Measurements from ENCODE around the gene CNTN1.

The CNTN1 gene

GRCh38 chr12:40980427-40980961 lies 288.3 kb downstream of the CNTN1 start:
- DNase-seq: peak in 2 of 3 experiments; percentile 16 to 89

DNA sequence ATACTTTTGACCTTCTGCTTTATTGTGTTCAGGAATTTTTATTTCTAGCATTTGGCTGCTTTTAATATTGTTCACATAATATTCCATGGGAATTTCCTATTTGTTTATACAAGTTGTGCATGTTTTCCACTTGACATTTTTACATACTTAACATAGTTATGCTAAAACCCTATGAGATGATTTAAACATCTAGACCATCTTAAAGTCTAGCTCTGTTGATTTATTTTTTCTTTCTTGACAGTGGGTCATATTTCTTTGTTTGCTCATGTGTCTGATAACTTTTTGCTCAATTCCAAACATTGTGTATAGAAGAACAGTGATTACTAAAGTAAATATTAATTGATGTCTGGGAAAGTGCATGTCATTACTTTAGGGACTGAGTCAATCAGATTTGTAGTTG lies 293.8 kb downstream of the CNTN1 start:
- no peak for DNase-seq

GRCh38 chr12:40988355-40988754 lies 296.1 kb downstream of the CNTN1 start:
- no peak for DNase-seq

- DNase-seq: no peak
These were observed 296.6 kb downstream of the CNTN1 start for GRCh38 chr12:40988824-40989223.

DNA sequence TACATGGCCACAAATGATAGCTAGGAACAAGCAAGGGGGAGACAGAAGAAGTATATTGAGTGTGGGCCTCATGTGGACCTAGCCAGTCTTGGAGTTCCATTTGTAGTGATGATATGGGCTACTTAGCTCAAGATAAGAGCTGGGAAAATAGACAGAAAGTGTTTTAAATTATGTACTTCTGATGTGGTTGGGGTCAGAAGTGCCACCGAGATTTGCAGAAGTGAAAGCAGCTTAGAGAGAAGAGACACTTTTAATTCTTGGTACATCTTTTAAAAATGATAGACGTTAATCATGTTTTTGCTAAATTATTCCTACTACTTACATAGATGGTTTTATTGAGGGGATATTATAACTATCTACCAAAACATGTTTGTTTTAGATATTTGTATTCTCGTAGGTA lies 297.5 kb downstream of the CNTN1 start:
- no peak for DNase-seq

GRCh38 chr12:40992158-40992557 lies 299.9 kb downstream of the CNTN1 start:
- DNase-seq: no peak

GRCh38 chr12:40992674-40993073 lies 300.4 kb downstream of the CNTN1 start:
- DNase-seq: no peak

DNA sequence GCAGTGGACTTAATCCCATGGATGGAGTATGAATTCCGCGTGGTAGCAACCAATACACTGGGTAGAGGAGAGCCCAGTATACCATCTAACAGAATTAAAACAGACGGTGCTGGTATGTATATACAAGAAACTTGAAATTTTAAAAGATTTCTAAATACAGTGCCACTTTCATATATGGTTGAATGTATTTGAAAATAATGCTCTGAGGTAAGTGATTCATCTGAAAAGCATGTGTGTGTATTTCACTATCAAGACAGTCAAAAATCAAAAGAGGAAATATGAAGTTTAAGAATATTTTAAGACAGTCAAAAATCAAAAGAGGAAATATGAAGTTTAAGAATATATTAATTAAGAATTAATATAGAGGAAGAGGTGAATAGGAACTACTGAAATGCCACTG lies 300.9 kb downstream of the CNTN1 start:
- DNase-seq: no peak

- no peak for DNase-seq
These were observed 303.9 kb downstream of the CNTN1 start for GRCh38 chr12:40996091-40996490.

GRCh38 chr12:40999210-40999609 lies 307.0 kb downstream of the CNTN1 start:
- no peak for DNase-seq

GRCh38 chr12:41008472-41008871 lies 316.2 kb downstream of the CNTN1 start:
- no peak for DNase-seq

GRCh38 chr12:41011939-41012338 lies 319.7 kb downstream of the CNTN1 start:
- no peak for DNase-seq

- no peak for DNase-seq
These were observed 321.8 kb downstream of the CNTN1 start for GRCh38 chr12:41013881-41014642.

GRCh38 chr12:41014643-41015020 lies 322.4 kb downstream of the CNTN1 start:
- no peak for DNase-seq

- DNase-seq: no peak
These were observed 325.8 kb downstream of the CNTN1 start for GRCh38 chr12:41018010-41018409.

- no peak for DNase-seq
These were observed 327.2 kb downstream of the CNTN1 start for GRCh38 chr12:41019461-41019860.

DNA sequence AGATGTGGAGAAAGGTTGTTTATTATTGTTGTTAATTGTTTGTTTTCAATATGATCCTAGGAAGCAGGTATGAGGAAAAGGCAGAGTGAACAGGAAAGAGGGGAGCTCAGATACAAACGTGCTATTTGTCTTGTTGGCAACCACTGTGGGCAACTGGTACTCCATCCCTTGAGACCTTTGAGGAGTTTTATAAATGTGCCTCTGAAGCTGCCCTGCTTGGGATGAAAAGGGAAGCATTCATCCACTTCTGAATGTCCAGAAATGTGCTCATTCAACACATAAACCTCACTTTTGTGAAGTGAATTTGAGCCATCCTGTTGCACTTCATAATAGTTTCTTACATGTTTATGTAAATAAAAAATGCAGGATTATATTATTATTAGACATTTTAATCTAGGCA lies 331.6 kb downstream of the CNTN1 start:
- no peak for DNase-seq

- DNase-seq: no peak
These were observed 333.9 kb downstream of the CNTN1 start for GRCh38 chr12:41026151-41026550.

- no peak for DNase-seq
These were observed 340.1 kb downstream of the CNTN1 start for GRCh38 chr12:41032386-41032785.

- no peak for DNase-seq
These were observed 342.4 kb downstream of the CNTN1 start for GRCh38 chr12:41034686-41035085.

- no peak for DNase-seq
These were observed 347.2 kb downstream of the CNTN1 start for GRCh38 chr12:41039461-41039860.

GRCh38 chr12:41045509-41045908 lies 353.3 kb downstream of the CNTN1 start:
- DNase-seq: no peak

- no peak for DNase-seq
These were observed 356.8 kb downstream of the CNTN1 start for GRCh38 chr12:41049033-41049432.

DNA sequence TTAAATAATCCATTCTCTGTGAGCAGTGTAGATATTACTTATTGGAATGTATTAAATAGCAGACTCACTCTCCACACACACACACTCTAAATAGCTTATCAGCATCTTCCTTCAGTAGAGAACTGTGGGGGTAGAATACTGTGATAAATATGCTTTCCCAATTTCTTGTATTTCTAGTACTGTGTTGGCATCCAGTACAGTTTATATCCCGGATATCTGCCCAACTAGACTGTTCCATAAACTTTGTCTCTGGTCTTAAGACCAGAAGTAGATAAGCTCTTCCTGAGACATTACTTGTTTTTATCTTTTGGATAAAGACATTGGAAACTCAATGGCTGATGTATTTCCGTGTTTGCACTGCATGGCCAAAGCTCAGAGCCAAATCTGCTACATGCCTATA lies 359.7 kb downstream of the CNTN1 start:
- DNase-seq: no peak

DNA sequence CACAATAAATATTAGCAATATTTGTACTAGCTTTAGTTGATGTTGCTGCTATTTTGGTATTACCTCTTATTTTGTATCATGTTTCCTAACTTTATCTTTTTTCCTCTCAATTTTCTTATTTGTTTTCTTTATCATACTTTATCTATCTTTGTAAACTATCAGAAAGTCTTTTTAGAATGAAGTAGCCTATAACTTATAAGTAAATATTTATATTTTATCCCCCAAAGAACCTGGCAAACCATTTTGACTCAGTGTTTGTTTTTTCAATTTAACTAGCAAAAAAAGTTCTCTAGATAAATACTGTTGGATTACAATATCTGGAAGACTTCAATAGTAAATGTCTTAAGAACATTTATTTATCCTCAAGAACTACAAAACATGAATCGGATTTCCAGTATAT lies 360.2 kb downstream of the CNTN1 start:
- DNase-seq: no peak
